DMS79 (cell line): ENCODE data around the gene CELSR1.

Source experiments
- DNase-seq: peaks from one replicate; lab custom pipeline; 2025; lab: John Stamatoyannopoulos, UW

CELSR1 gene

DNA sequence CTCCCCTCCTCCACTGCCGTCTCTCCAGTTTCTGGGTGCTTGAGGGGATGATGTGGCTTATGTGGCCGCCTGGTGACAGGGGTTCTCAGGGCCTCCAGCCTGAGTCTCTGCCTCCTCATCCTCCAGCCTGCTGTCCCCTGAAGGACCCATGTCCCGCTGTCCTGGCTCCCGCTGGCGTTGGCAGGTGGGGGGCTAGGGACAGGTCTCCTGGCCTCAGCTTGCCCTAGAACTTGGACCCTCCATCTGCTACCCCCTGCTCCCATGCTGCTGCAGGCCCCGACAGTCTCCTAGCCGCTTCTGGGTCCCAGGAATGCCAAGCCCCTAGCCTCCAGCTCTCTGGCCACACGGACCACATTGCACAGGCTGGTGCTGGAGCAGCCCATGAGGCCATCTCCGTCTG, 13.9 kb upstream of the CELSR1 start:
- no peak for DNase-seq

DNA sequence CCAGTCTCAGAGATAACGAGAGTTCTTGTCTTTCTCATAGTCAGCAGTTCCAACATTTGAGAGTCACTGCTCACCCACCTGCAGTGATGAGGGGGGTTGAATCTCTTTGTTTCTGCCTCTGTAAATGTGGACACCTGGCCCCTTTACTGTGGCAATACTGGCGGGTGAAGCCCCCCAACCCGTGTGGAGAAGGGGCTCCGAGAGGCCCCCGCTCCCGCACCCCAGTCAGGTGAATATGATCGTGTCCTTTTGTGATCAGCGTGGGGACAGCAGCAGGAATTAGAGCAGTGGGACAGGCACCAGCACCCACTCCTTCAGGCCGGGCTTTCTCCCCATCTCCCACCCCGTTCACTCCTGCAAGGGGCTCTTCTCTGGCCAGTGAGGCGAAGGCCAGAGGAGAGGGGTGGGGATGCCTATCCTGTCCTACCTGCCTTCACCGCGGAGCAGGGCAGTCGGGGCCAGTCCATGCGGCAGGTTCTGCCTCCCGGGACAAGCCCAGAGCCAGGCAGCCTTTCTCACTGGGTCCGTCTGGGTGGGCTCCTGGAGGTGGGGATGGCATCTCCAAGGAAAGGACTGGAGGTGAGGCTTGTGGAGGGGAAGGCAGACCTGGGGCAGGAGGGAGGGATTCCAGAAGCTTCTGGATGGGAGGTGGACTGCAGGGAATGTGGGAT, 12.7 kb upstream of the CELSR1 start:
- DNase-seq, result no peak

DNA sequence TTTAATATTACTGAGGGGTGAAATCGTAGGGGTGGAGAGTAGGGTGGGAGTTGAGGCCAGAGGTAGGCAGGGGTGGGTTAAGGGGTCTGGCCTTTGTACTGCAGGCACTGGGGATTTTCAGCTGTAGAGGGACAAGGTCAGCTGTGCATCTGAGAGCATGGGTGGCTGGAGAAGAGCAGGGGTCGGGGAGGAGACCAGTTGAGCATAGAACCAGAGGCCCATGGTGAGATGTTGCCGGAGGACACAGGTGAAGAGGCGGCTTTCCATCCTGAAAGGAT, 12.1 kb upstream of the CELSR1 start:
- DNase-seq, result no peak

DNA sequence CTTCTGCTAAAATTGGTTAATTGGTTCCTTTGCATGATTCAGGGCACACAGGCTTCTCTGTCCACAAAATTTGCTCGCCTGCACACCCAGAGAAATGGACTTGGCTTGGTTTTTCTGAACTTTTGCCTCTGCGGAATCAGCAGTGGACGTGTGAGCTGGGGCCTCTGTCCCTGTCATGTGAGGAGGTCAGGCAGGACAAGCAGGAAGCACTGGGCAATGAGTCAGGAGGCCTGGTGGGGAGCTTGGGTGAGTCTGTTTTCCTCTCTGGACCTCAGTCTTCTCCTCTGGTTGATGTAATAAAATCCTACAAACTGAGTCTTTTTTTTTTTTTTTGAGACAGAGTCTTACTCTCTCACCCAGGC, 10.4 kb upstream of the CELSR1 start:
- DNase-seq, result no peak

- DNase-seq, result no peak
Measured at GRCh38 chr22:46547179-46547882, 9.9 kb upstream of the CELSR1 start.

DNA sequence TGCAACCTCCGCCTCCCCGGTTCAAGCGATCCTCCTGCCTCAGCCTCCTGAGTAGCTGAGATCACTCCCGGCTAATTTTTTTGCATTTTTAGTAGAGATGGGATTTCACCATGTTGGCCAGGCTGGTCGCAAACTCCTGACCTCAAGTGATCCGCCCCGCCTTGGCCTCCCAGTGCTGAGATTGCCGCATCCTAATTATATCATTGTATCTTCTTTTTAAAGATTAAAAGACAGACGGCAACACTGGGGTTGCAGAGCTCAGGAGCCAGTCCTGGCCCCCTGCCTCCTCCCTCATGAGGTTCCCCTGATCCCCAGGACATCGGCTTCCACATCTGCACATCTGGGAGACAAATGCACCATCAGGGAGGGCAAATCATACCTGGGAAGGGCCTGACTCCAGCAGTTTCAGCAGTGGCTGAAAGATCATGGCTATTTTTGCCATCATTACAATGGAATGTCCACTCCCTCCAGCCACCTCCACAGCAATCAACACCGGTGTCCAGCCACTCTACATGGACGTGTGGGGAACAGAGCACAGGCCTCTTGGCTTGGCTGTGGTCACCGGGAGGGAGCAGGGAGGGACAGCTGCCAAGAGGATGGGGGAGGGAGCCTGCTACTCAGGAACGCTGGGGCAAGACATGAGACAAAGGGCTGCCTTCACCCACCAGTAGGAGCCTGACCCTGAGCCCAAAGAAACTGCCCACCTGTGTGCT, 9.2 kb upstream of the CELSR1 start:
- DNase-seq, result no peak

GRCh38 chr22:46545086-46545792, 7.8 kb upstream of the CELSR1 start:
- DNase-seq, result no peak

- DNase-seq, result no peak
Measured at GRCh38 chr22:46542011-46542985, 4.9 kb upstream of the CELSR1 start.

- DNase-seq, result no peak
Measured at GRCh38 chr22:46541536-46541935, 4.1 kb upstream of the CELSR1 start.

DNA sequence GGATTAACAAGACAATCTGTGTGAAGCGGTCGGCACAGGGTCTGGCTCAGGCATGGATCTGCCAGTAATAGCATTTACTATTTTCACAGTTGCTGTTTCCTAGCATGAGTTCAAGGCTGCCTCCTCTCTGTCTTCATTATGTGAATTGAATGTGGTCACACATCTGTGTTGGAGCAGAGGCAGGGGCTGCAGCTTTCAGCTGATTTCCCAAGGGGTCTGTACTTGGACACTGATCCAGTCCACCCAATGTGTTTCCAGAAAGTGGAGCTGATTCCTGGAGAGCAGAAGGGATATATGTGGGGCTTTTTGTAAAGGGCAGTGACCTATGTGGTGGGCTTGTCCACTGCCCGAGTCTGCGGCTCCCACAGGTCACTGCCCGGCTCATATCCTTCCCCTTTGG, 3.5 kb upstream of the CELSR1 start:
- no peak for DNase-seq

- DNase-seq, result no peak
Measured at GRCh38 chr22:46539169-46539568, 1.7 kb upstream of the CELSR1 start.

DNA sequence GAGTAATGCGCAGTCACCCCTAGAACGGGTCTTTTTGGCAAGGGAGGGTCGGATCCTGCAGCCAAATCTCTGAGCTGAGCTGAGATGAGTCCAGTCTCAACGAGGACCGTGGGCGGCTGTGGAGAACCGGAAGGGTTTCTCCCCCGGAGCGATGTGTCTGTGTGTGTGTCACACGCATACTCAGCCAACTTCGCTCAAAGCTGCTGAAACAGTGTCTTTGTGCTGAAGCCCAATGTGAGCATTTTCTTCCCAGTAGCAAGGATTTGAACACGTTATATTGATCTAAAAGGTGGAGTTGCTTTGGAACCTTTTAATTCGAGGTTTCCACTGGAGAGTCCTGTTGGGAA, 1.4 kb upstream of the CELSR1 start:
- no peak for DNase-seq

GRCh38 chr22:46537946-46538813, 760 bp upstream of the CELSR1 start:
- no peak for DNase-seq

- DNase-seq, result no peak
Measured at GRCh38 chr22:46536537-46537224, 739 bp downstream of the CELSR1 start.

DNA sequence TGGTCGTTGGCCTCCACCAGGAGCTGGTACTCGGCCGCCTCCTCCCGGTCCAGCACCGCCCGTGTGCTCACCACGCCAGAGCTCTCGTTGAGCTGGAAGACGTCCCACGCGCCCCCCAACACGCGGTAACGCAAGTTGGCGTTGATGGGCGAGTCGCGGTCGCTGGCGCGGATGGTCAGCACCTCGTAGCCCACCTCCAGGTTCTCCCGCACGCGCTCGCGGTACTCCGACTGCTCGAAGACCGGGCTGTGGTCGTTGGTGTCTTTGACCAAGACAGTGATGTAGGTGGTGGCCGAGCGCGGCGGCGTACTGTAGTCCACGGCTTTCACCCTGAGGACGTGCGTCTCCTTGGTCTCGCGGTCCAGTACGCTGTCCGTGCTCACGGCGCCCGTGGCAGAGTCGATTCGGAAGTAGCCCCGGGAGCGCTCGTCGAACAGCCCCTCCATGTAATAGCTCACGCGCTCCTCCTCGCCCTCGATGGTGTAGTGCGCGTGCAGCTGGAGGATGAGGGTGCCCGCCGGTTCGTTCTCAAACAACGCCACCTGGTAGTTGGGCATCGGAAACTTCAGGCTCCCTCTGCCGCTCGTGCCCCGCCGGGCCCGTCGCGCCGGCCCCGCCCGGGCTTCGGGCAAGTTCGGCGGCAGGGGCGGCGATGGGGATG, 1.4 kb downstream of the CELSR1 start:
- DNase-seq, result no peak

GRCh38 chr22:46534901-46535630, 2.4 kb downstream of the CELSR1 start:
- no peak for DNase-seq

GRCh38 chr22:46534177-46534776, 3.1 kb downstream of the CELSR1 start:
- no peak for DNase-seq

- DNase-seq, result no peak
Measured at GRCh38 chr22:46533070-46533833, 4.2 kb downstream of the CELSR1 start.
